ENCODE measurements around the gene ABCC1.

The ABCC1 gene

DNA sequence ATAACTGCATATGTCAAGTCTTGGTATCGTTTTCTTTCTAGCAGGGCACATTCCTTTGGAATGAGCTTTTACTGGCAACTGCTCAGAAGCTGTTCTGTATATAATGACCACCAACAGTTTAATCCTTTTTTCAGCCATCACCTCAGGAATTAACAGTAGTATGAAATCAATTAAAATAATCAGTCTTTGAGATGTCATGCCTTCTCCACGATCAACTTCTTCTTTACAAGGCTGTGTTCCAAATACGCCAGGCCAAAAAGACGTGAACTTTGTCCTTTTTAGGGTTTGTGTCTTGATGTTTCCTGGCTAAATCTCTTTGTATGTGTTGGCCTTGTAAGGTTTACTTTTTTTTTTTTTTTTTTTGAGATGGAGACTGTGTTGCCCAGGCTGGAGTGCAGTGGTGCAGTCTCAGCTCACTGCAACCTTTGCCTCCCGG, 54.9 kb downstream of the ABCC1 start:
- Histone ChIP-seq H3K79me2 (ENCODE audit: control insufficient read depth, low read length) (peaks cover 42% of the 10 kb centered on the region), H3K9me3 (ENCODE audit: control insufficient read depth, insufficient read depth, low read length) (no peaks in the 10 kb centered on the region), H3K27ac (ENCODE audit: low read depth, low read length) (no peak overlapping the region), H3K4me2 (ENCODE audit: low read length) (no peak overlapping the region), H3K27me3 (ENCODE audit: control insufficient read depth, low read length) (no peaks in the 10 kb centered on the region), H3K36me3 (ENCODE audit: control insufficient read depth, low read length) (peaks cover 14% of the 10 kb centered on the region), H3K9me2 (replicated peaks; ENCODE audit: control insufficient read depth, low read length) (no peaks in the 10 kb centered on the region), H3K4me1 (ENCODE audit: control insufficient read depth, low read length) (peaks cover 38% of the 10 kb centered on the region), H3K4me3 (ENCODE audit: low read length) (no peak overlapping the region), H3F3A (ENCODE audit: control insufficient read depth, insufficient read depth) (peaks cover 39% of the 10 kb centered on the region), H4K20me1 (ENCODE audit: control insufficient read depth, insufficient read depth, low read depth, low read length) (no peaks in the 10 kb centered on the region)
- no peak for TF ChIP-seq EZH2phosphoT487 (IDR thresholded peaks at IDR 0.05; ENCODE audit: borderline replicate concordance, low read length)
- TF ChIP-seq, protein P1, sequence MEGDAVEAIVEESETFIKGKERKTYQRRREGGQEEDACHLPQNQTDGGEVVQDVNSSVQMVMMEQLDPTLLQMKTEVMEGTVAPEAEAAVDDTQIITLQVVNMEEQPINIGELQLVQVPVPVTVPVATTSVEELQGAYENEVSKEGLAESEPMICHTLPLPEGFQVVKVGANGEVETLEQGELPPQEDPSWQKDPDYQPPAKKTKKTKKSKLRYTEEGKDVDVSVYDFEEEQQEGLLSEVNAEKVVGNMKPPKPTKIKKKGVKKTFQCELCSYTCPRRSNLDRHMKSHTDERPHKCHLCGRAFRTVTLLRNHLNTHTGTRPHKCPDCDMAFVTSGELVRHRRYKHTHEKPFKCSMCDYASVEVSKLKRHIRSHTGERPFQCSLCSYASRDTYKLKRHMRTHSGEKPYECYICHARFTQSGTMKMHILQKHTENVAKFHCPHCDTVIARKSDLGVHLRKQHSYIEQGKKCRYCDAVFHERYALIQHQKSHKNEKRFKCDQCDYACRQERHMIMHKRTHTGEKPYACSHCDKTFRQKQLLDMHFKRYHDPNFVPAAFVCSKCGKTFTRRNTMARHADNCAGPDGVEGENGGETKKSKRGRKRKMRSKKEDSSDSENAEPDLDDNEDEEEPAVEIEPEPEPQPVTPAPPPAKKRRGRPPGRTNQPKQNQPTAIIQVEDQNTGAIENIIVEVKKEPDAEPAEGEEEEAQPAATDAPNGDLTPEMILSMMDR (IDR thresholded peaks at IDR 0.05; ENCODE audit: low read depth, low read length, poor library complexity, severe bottlenecking): no peak

- Histone ChIP-seq H3K4me3 (ENCODE audit: low read length) (no peak overlapping the region), H3K27ac (ENCODE audit: low read depth, low read length) (peak overlapping the region; percentile 97), H3F3A (ENCODE audit: control insufficient read depth, insufficient read depth) (peaks cover 39% of the 10 kb centered on the region), H4K20me1 (ENCODE audit: control insufficient read depth, insufficient read depth, low read depth, low read length) (no peaks in the 10 kb centered on the region), H3K4me1 (ENCODE audit: control insufficient read depth, low read length) (peaks cover 44% of the 10 kb centered on the region), H3K9me2 (replicated peaks; ENCODE audit: control insufficient read depth, low read length) (no peaks in the 10 kb centered on the region), H3K9me3 (ENCODE audit: control insufficient read depth, insufficient read depth, low read length) (no peaks in the 10 kb centered on the region), H3K27me3 (ENCODE audit: control insufficient read depth, low read length) (no peaks in the 10 kb centered on the region), H3K4me2 (ENCODE audit: low read length) (no peak overlapping the region), H3K36me3 (ENCODE audit: control insufficient read depth, low read length) (peaks cover 25% of the 10 kb centered on the region), H3K79me2 (ENCODE audit: control insufficient read depth, low read length) (peaks cover 41% of the 10 kb centered on the region)
- TF ChIP-seq, protein P1 (IDR thresholded peaks at IDR 0.05; ENCODE audit: low read depth, low read length, poor library complexity, severe bottlenecking): no peak
- TF ChIP-seq EZH2phosphoT487 (IDR thresholded peaks at IDR 0.05; ENCODE audit: borderline replicate concordance, low read length): no peak
Observed at GRCh38 chr16:16005721-16006120, 56.3 kb downstream of the ABCC1 start.

GRCh38 chr16:16006650-16007049, 57.2 kb downstream of the ABCC1 start:
- Histone ChIP-seq H3K4me3 (ENCODE audit: low read length) (peak overlapping the region; percentile 70), H3K36me3 (ENCODE audit: control insufficient read depth, low read length) (peaks cover 25% of the 10 kb centered on the region), H4K20me1 (ENCODE audit: control insufficient read depth, insufficient read depth, low read depth, low read length) (no peaks in the 10 kb centered on the region), H3K27me3 (ENCODE audit: control insufficient read depth, low read length) (no peaks in the 10 kb centered on the region), H3K9me2 (replicated peaks; ENCODE audit: control insufficient read depth, low read length) (no peaks in the 10 kb centered on the region), H3K4me1 (ENCODE audit: control insufficient read depth, low read length) (peaks cover 44% of the 10 kb centered on the region), H3F3A (ENCODE audit: control insufficient read depth, insufficient read depth) (peaks cover 39% of the 10 kb centered on the region), H3K27ac (ENCODE audit: low read depth, low read length) (peak overlapping the region; percentile 97), H3K4me2 (ENCODE audit: low read length) (peak overlapping the region; percentile 94), H3K9me3 (ENCODE audit: control insufficient read depth, insufficient read depth, low read length) (no peaks in the 10 kb centered on the region), H3K79me2 (ENCODE audit: control insufficient read depth, low read length) (peaks cover 38% of the 10 kb centered on the region)
- no peak for TF ChIP-seq EZH2phosphoT487 (IDR thresholded peaks at IDR 0.05; ENCODE audit: borderline replicate concordance, low read length)
- TF ChIP-seq, protein P1 (IDR thresholded peaks at IDR 0.05; ENCODE audit: low read depth, low read length, poor library complexity, severe bottlenecking): no peak

All from DOHH2 (cell line).